Measurements from ENCODE around the gene ERGIC1. TPM values are rescaled to one million over a fixed set of nuclear protein-coding genes. Genes with fewer than 3 reads are reported as not detected.
A peak's percentile ranks its signal among the peaks of the same experiment; 100 is the strongest.
"Not testable (repeated sequence)": the region's sequence is repeated elsewhere in the genome, so short reads cannot be mapped to it uniquely, and the experiment has no call there.

ERGIC1 gene
- total RNA-seq: 118 TPM

GRCh38 chr5:172833686-172834414, at the start of gene ERGIC1:
ERGIC1 (plus strand) TSS chr5:172834251; CDS start chr5:172834414, 163 bp downstream.
- peak; percentile 83 for DNase-seq (ENCODE audit: low spot score)

GRCh38 chr5:172785429-172786088, 48.5 kb upstream of the ERGIC1 start:
- DNase-seq (ENCODE audit: low spot score): no peak

- no peak for DNase-seq (ENCODE audit: low spot score)
Observed at GRCh38 chr5:172786736-172787462, 47.2 kb upstream of the ERGIC1 start.

- not testable (repeated sequence) for DNase-seq (ENCODE audit: low spot score)
Observed at GRCh38 chr5:172787538-172787937, 46.5 kb upstream of the ERGIC1 start.

DNA sequence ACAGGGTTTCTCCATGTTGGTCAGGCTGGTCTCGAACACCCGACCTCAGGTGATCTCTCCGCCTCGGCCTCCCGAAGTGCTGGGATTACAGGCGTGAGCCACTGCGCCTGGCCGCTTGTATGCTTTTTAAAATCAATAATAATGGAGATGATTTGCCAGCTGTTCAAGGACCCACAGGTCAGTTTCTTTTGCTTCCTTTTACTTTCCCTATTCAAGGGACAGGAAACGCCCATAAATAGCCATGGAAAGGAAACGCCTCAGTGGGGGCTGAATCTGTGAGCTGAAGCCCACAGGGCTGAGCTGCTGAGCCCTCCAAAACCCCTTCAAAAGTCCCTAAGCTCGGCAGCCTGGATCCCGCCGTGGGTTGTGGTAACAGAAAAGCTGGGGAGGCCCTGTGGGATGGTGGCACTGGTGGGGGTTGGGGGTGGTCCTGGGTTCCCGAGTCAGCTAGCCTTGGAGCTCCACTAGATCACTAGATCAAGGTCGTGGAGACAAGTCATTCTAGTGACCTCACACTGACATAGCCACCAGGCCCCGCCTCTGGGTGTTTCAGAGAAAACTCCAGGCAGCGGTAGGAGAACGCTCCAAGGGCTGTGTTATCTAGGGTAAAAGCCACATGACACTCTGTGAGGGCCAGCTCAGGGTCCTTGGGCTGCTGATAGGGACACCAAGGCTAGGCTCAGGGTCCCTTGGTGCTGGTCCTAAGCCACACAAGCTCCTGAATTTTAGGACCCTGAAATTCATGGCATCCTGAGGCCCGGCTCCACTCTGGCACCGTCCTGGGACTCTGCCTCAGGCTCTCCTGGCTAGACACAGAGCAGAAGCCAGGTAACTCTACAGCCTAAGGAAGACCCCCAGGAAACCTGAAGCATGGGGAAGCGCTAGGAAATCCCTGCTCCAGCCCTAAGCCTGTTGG, 45.0 kb upstream of the ERGIC1 start:
- DNase-seq (ENCODE audit: low spot score): peak; percentile 77

DNA sequence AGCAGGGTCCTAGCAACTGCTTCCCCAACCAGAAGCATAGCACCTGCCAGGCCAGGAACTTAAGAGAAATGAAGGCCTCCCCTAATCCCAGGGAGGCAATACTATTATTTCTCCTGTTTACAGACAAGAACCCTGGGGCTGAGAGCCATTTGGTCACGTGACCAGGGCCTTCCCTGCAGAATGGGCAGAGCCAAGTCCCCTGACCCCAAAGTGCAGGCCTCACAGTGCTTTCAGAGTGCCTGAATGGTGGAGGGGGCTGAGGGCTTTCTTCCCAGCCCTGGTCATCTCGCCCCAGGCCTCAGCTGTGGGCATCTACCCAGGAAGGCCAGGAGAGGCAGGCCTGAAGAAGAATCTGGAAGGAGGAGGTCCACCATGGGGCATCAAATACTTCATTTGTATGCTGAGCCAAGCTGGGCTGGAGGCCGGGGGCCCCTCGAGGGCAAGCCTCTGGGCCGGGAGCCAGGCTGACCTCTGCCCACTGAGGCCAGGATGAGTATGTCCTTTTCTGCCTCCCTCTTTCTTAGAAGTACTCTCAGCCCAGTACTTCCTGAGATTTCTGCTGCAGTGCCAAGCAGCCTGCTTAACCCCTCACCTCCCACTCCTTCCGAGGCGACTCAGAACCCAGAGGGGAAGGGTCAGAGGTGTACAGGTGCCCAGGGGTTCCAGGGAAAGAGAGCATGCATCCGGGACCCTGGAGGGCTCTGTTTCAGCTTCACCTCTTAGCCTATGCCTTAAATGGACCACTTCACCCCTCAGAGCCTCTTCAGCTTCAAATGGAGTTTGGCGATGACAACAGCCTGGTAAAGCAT, 44.2 kb upstream of the ERGIC1 start:
- no peak for DNase-seq (ENCODE audit: low spot score)

GRCh38 chr5:172790496-172790889, 43.6 kb upstream of the ERGIC1 start:
- no peak for DNase-seq (ENCODE audit: low spot score)

GRCh38 chr5:172791286-172791685, 42.8 kb upstream of the ERGIC1 start:
- no peak for DNase-seq (ENCODE audit: low spot score)

GRCh38 chr5:172791726-172792445, 42.2 kb upstream of the ERGIC1 start:
- DNase-seq (ENCODE audit: low spot score): no peak

GRCh38 chr5:172792701-172793570, 41.1 kb upstream of the ERGIC1 start:
- no peak for DNase-seq (ENCODE audit: low spot score)

DNA sequence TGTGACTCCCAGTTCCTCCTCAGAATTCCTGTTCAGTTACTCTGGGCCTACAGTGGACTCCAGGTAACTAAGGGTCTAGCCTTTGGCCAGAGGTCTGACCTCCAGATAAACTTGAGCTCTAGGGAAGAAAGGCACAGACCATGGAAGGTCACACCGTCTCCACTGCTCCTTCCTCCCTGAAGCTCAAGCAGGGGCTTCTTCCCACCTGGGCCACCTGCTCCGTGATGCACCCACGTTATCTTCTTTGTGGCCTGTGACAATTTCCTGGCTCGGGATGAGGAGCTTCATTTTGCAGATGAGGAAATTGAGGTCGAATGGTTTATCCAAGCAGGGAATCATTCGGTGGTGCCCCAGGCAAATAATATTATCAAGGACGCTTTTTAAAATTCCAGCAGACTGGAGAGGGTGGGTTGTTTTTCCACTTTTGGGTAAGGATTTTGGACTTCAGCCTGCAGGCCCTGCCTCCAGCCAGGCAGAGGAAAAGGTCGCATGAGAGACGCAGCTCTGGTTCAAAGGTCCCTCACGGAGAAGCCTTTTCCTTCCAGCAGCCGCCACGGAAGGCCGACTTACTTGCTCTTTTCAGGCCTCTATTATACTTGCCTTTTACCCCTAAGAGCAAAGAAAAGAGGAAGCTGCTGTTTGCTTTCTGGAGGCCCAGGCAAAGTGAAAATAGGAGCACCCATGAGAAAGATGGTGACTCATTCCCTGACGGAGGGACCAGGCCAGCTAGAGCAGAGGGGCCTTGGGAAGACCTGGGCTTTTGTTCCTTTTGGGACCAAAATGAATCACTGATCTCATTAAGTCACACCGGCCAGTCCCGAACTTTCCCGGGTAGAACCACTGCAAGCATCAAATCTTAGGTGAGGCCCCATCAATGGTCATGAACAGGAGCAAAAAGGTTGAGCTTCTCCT, 40.2 kb upstream of the ERGIC1 start:
- no peak for DNase-seq (ENCODE audit: low spot score)

DNA sequence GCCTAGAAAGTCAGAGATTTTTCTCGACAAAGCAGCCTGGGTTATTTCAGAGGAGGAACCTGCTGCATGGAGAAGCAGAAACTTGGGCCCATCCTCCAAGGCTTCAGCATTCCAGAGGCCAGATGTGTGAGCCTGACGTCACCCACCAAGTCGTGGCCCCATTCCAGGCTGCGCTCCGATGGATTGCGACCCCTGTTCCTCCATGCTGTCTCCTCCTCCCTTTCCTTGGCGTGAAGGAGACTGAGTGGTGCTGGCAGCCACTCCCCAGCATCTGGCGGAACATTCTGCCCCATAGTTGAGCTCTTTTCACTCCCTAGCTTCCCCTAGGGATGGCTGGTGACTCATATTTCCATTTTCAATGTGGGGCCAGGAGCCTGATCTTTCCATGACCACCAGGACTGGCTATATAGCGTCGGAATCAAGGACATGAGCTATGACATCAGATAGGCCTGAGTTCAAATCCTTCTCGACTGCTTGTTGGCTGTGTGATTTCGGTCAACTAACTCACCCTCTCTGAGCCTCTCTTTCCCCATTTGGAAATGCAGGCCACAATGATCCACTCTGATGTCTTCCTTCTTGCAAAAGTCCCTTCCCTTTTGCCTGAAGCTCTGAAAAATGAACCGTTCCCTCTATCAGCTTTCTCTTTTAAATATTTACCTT, 38.6 kb upstream of the ERGIC1 start:
- DNase-seq (ENCODE audit: low spot score): peak; percentile 90

GRCh38 chr5:172796306-172796705, 37.7 kb upstream of the ERGIC1 start:
- no peak for DNase-seq (ENCODE audit: low spot score)

DNA sequence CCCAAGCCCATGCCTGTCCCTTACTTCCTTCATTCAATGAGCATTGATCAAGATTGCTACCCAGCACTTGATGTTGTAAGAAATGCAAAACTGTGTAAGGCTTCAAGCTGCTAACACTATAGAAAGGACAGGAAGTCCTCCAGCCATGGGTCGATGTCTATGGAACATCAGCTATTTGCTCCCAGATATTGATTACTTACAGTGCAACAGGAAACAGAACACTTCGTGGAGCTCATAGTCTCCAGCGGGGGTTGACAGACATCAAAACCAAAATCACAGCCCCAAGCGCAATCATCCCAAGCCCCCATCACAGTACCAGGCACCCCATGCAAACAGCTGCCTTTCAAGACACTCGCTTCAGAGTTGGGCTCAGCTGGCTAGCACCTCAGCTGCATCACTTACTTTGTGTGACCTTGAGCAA, 36.3 kb upstream of the ERGIC1 start:
- no peak for DNase-seq (ENCODE audit: low spot score)

DNA sequence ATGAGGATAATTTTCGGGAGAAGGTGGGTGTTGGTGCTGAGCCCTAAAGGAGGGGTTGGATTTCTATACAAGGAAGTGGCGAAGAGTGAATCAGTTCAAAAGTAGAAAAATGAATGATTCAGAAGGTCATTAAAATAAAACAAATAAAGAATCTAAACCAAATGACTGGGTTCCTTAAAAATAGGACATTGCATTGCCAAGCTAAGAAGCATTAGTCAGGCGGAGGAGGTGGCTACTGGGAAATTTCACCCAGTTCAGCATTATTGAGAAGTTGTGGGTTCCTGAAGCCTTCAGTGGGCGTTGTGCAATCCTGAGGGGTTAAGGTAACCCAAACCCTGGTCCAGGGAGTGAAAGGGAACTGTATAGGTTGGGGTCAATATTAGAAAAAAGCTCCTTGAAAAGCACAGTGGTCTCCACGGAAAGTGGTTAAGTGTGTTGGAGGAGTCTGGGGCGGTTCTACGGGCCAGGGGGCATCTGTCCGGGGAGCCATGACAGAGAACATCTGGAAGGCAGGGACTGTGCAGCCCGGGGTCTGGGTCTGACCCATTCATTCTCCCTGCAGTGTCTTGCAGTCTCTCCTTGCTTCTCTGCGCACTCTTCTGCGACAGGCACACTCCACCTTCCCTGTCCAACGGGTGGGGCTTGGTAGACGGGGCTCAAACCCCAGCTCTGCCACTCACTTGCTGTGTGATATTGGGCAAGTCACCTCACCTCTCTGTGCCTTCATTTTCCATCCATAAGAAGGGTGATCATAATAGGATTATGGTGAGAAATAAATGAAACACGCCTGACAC, 35.4 kb upstream of the ERGIC1 start:
- DNase-seq (ENCODE audit: low spot score): no peak

- DNase-seq (ENCODE audit: low spot score): no peak
Observed at GRCh38 chr5:172799416-172799815, 34.6 kb upstream of the ERGIC1 start.

All from mucosa of gallbladder (tissue), 1 donor.